Hypothalamus (tissue), 51 donors: Measurements from ENCODE around the gene SLC37A1.

ENCODE experiments used
- DNase-seq, 51 donors: peaks; one replicate each; lab custom pipeline; 2025; lab: John Stamatoyannopoulos, UW

SLC37A1 gene

DNA sequence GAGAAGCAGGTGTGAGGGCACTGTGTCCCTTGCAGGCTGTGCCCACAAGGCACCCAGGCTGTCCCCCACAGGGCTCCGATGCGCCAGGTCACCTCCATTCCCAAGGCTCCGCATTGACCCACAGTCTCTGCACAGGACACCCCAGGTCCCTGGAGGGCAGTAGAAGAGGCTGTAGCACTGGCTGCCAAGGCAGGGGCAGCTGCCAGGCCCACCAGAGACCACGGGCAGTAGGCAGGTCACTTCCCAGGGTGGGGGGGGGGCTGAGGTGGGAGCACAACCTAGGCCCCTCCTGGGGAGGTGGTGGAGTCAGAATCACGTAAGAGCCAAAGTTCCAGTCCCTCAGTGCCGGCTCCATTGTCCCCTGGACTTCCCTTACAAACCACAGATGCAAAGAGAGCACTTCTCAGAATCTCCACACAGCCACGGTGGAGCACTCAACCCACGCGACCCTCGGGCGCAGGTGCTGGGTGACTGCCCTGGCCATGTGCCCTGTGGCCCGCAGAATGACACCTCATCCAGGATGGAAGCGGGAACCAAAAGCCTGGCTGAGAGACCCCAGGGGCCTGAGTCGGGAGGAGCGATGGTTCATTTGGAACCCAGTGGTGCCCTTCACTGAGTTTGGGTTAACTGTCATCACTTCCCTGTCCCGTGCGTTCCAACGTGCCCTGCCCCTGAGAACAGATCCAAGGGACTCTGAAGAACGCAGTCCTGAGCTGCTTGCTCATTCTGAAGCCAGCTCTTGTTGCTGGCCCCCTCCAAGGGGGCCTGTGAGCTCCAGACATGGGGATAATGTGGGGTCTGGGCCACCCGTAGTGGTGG lies 70.0 kb downstream of the SLC37A1 start:
- no peak for DNase-seq

DNA sequence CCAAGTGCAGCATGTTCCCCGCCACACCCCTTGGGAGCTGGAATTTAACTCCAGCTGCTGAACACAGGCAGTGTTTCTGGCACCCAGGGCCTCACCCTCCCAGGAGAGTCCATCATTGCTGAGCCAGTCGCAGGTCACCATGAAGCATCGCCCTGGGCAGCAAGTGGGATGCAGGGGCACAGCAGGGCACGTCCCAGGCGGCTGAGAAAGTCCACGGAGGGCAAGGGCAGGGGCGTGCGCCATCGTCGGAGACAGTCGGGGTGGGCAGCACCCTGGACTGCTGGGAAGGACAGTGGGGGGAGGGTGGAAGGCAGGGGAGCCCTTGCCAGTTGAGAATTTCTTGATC lies 70.6 kb downstream of the SLC37A1 start:
- DNase-seq, result no peak

DNA sequence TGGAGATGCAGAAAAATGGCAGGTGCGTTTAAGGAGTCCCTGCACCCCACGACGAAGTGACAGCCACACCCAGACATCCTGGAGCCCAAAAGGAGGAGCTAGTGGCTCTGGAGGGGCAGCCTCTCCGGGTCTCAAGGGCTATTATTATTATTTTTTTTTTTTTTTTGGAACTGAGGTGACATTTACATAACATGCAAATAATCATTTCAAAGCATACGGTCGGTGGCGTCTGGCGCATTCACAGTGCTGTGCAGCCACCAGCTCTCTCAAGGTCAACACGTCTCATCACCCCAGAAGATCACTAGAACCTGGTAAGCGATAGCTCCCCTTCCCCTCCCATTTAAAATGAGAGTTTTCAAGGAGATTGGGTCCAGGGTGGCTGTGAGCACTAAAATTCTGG lies 72.2 kb downstream of the SLC37A1 start:
- no peak for DNase-seq

DNA sequence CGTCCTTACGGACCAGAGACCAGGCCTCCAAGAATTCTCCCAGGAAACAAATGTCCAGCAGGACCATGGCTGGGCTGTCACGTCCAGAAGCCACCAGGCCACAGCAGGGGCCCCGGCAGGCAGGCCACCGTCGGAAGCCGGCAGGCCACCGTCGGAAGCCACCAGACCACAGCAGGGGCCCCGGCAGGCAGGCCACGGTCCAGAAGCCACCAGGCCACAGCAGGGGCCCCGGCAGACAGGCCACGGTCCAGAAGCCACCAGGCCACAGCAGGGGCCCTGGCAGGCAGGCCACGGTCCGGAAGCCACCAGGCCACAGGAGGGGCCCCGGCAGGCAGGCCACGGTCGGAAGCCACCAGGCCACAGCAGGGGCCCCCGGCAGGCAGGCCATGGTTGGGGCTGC lies 72.8 kb downstream of the SLC37A1 start:
- DNase-seq, result no peak

DNA sequence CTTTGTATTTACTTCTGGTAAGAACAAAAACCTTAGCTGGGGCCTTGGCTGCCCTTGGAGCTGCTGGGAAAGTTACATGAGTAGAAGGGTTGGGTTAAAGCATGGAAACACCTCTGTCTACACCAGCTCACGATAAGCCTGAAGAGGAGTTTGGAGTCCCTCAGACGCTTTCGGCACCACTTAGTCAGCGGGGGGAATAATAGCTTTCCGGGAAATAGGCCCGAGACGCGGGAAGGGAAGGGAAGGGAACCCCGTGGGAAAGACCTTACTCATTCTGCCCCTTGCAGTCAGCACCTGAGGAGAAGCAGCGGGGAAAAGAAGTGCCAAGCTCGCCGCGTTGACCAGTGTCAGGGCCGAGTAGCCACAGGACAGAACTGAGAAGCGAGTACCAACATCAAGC lies 73.4 kb downstream of the SLC37A1 start:
- no peak for DNase-seq

DNA sequence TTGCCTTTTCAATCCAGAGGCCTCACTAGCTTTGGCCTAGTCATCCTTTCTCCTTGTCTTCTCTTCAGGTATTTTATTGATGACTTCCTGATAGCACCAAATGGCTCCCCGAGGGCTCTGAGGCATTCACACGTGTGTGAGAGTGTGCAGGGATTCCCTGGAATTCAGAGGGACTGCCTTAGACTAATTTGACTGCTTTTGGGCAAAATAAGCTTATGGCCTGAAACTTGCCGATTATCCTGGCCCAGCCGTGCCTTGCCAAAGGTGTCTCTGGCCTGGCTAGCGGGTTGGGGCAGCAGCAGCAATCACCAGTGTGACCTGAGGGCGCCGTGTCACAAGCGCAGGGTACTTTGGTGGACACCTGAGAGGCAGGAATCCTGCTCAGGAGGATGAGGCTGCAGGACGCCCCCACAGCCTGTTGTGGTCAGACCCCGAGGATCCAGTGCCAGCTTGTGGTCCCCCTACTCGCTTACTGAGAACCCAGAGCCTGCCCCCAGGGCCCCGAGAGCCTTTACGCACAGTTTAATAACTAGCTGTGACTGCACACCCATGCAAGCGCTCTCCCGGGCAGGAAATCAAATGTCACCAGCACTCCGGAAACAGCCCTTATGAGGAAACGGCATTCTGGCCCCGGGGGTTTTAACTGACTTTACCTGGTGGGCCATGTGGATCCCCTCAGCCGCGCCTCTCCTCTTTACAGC lies 76.9 kb downstream of the SLC37A1 start:
- DNase-seq, result no peak

DNA sequence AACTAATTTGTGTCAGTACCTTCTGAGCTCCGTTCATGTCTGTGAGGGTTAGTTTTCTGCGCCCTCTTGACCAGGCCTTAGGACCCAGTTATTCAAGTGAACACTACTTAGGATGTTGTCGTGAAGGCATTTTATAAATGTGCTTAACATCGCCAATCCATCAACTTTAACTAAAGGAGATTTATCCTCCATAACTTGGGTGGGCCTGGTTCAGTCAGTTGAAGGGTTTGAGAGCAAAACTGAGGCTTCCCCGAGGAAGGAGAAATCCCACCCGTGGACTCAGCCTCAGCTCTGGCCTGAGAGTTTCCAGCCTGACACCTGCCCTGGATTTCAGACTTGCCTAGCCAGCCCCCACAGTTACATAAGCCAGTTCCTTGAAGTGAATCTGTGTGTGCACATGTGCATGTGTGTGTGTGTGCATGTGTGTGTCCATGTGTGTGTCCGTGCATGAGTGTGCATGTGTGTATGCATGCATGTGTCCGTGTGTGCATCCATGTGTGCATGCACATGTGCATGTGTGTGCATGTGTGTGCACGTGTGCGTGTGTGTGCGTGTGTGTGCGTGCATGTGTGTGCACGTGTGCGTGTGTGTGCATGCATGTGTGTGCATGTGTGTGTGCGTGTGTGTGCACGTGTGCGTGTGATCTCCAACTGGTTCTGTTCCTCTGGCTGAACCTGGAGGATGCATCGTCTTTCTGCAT lies 77.7 kb downstream of the SLC37A1 start:
- DNase-seq, result no peak

DNA sequence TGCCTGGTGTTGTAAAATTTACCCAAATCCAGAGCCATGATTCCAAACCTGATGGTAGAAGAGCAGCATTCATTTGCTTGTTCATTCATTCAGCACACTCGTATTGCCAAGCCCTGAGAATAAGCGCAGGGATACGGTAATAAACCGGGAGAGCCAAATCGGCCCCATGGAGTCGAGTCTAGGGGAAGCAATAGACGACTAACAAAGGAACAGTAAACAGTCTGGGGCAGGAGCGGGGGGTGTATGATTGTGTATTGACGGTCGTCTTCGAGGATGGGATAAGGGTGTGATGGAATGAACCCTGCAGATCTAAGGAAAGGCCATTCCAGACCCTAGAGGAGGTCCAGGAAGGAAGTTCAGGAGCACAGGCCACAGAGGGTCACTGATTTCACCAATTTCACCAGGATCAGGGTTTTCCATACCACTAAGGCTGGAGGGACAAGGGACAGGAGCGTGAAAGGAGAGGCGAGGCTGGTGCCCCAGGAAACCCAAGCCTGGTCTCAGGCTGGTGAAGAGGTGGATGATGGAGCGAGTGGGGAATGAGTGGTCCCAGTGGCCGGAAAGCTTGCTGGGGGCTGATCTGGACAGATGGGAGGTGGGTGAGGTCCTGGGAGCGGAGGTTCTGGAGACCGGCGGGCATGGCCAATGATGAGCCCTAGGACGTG lies 78.6 kb downstream of the SLC37A1 start:
- no peak for DNase-seq

DNA sequence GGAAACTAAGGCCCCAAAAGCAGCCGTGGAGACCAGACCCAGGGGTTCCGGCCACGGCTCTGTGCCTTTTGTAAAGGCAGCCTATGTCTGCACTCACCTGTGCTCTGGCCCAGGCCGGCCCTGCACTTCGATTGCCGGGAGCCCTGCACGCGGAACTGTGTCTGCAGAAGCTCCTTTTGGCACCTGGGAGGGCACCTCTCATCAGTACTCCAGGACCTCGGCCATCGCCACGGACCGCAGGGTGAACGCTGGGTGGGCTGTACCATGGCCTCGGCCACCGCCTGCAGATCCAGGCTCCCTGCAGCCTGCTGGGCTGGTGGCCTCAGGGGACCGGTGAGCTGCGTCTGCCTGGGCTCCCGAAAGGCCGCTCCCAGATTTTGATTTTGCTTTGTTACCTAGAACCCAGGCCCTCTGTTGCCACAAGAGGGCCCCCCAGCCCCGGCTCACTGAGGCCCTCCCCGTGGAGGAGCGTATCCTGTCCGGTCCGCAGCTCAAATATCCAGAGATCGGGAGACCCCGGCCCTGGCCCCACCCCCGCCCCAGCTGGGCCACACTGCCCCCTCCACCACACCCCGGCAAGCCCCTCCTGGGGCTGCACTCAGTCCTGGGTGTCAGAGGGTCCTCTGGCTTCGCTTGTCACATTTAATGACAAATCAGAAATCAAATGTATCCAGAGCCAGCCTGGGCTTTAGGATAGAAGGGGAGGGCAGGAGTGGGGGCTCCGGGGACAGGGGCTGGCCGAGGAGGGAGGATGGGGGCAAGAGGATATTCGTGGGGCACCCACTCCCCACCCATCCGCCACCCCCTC lies 79.6 kb downstream of the SLC37A1 start:
- peak in 43 of 51 donors; percentile 8 to 75 (median 46) for DNase-seq

DNA sequence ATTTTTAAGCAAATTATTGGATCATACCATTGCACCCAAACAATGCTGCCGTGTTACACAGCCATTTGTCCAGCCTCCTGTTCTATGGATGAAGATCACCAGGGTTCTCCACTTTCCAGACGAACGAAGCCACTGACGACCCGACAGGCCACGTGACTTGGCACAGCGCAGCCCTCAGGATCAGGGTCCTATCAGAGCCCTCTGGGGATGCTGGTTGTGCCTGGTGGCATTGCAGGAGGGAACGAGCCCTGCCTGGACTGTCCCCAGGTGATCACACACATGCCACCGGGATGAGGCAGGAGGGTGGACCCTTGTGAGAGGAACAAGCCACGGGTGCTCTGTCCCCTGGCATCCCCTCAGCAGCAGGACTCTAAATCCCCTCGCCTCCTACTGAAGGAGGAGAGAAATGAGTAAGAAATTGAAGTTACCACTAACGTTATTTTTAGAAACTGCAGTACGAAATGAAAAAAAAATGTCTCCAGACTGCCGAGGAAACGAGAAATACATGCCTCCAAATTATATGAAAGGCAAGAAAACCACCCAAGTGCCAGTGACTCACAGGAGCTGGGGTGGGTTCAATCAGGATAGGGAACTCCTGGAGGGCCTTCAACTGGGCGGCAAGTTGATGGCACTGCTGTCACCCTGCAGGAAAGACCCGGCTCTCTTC lies 81.1 kb downstream of the SLC37A1 start:
- DNase-seq, result peak in 1 of 51 donors; percentile 24

DNA sequence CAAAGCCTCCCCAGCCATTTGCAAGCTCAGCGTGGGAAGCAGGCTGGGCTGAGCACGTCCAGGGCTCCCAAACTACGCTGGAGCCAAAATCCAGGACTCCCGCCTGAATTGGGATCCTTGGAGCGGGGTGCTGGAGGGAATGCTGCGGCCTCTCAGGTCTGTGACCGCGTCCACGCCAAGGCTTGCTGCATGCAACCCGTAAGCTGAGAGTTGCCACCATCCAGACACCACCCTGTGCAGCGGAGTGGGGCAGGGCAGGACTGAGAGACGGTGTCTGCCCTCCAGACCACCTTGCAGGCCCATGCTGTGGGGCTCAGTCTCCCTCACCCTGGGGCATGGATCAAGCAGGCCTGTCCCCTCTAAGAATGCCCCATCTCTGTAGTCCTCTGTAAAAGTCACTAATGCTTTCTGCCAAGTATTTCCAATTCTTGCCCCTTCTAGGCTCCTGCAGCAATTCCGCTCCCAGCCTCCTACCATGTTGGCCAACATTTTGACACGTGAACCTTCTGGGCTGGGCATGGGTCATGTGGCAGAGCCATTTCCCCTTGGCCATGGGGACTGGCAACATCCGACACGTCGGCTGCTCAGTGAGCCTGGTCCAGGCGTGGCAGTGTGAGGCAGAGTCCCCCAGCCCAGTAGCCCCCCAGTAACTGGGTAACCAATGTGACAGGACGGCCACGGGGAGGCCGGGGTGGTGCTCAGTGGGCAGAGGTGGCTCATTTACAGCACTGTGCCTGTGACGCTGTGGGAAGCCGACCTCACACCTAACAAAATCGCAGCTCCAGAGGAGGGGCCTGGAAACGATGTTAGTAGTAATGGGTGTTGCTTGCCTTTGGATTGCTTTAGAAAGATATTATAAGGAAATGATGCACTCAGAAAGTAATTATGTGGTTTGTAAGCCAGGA lies 81.9 kb downstream of the SLC37A1 start:
- DNase-seq, result no peak

DNA sequence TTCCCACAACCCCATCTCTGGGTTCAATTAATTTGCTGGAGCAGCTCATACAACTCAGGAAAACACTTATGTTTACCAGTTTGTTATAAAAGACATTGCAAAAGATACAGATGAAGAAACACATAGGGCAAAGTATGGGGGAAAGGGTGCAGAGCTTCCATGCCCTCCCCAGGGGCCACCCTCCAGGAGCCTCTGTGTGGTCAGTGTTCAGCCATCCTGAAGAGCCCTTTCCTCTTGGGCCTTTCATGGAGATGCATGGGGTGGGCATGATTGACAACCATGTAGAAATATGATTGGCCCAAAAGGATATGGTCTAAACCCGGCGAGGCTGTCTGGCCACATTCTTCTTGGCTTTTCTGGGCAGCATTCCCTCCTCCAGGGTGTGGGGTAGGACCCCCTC lies 83.0 kb downstream of the SLC37A1 start:
- DNase-seq, result no peak

DNA sequence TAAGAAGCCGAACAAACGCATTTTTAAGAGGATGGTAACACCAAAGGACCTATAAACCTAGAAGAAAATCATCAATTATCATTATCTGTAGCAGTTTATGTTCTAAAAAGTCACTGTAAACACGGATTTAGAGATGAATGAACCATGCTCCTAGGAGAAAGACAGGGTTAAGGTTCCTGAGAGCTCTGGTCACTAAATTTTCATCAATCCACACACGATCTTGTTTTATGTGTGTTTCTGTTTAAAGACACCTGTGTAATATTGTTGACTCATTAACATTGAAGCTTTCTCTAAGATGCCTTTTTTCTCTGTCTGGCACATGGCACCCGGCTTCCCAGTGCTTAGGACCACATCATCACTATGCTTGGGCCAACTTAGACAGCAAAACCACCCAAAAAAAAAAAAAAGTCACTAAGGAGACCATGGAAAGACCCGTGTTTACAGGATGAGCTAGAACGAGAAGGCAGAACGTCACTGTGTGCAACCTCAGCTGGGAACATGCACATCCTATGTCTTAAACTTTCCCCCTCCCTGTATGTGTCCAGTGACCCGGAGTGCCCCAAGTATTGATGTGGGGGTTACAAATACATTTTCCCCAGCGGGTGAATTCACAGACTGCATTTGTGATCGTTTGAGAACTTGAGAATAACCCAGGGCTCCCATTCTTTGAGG lies 84.0 kb downstream of the SLC37A1 start:
- DNase-seq, result no peak

DNA sequence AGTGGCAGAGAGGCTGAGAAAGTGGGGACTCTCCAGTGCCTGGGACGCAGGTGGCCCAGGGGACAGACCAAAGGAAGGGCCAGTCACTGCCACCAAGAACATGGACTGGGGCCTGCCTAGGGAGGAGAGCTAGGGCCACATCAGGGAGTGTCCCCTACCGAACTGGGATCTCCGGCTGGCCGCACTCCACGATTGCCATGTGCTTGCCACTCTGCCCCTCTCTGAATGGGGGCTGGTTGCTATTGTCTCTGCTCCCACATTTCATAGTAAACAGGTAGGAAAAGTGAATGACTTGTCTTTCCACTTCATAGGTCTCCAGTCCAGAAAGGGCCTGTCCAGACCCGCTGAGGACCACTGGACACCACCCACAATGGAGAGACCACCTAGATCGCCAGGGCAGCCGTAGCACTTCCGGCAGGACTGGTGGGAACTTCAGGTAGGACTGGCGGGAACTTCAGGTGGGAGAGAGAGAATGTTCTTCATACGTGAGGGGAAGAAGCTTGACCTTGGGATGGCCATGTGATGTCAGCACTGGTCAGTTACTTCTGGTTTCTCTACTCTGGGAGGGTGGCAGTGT lies 84.6 kb downstream of the SLC37A1 start:
- no peak for DNase-seq

DNA sequence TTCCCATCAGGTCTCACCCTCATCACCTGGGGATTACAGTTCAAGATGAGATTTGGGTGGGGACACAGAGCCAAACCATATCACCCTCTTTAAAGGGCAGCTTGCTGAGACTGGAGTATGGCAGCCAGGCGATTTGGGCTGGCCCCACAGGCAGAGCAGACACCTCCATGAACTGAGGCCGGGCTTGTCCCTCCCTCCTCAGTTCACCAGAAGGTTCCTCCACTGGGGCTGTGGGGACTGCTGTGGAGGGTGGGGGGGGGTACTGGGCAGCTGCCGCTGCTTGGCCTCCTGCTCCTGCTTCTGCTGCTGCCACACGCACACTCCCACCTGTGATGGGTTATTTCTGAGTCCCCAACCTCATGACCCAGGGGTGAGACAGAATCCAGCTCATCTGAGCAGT lies 85.8 kb downstream of the SLC37A1 start:
- DNase-seq, result no peak

DNA sequence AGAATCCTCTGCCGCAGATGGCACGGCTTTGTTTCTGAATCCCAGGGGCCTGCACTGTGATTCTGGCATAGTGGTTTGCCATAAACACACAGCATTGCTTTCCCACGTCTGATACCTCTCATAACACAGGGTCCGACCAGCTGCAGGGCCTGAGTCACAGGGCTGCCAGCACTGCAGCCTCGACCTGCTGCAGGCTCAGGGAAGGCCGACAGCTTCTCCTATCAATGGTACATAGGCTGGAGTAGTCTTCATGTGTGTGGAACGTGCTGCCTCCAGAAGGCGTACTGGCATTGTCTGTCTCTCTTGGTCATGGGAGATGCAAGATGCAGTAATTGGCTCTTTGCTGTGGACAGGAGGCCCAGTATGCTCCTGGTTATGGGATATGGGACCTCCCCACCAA lies 86.3 kb downstream of the SLC37A1 start:
- no peak for DNase-seq

DNA sequence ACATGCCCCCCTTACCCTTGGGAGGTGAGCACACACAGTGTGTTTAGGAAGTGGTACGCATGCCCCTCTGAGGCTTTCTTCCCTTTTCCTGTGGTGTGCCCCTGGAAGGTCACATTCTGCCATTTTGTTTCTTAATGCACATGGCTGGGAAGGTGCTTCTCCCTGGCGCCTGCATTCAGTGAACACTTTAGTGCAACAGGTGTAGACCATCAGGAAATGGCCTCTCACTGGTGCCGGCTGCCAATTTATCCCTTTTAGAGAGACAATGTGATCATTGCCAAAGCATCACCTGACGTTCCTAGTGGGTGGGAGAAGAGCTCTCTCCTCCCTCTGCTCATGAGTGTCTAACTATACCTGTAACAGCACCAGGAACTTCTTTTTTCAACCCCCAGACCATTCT lies 88.0 kb downstream of the SLC37A1 start:
- no peak for DNase-seq

DNA sequence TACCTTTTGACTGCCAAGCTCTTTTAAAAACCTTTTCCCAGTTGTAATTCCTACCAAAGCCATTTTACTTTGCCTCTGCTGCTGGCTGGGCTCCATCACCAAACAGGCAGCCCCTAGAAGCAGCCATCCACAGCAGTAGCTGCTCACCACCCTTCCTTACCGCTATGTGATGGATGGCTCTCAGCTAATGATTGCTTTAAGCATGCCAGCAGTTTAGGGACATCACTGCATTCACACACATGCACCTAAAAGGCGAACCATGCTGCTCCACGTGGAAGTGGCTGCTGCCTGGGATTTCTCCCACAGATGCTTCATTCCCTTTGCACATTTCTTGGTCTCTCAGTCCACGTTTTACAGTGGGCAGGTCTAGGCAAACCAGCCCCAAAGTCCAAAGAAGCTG lies 93.5 kb downstream of the SLC37A1 start:
- DNase-seq, result no peak
